Astrocyte (in vitro differentiated cells and primary cell): Measurements from ENCODE around the gene SND1. TPM values are rescaled to one million over a fixed set of nuclear protein-coding genes. Genes with fewer than 3 reads are reported as not detected.
A peak's percentile ranks its signal among the peaks of the same experiment; 100 is the strongest.

Experiments used
- DNase-seq: peaks from one replicate; pipeline ENCODE4 v3.0.0-alpha.2; 2010; ENCODE audit warnings: low read depth
- FAIRE-seq: peaks from 2 replicates; lab custom pipeline; 2011; peaks lifted over from hg19 to GRCh38; lab: Jason Lieb, UNC
- H2AFZ ChIP-seq: 2 replicates; pipeline ENCODE4 v1.6.0; 2012; ENCODE audit warnings: low read depth, low read length, inconsistent platforms
- H3K27ac ChIP-seq: 2 replicates; pipeline ENCODE4 v1.5.1; 2011; ENCODE audit warnings: low read depth, low read length, inconsistent platforms
- H3K27me3 ChIP-seq: 2 replicates; pipeline ENCODE4 v1.6.0; 2011; ENCODE audit warnings: low read length, inconsistent platforms; ENCODE audit not compliant: insufficient read depth
- H3K36me3 ChIP-seq: 2 replicates; pipeline ENCODE4 v1.5.1; 2011; ENCODE audit warnings: low read length, inconsistent platforms; ENCODE audit not compliant: insufficient read depth
- H3K4me1 ChIP-seq: 2 replicates; pipeline ENCODE4 v1.5.1; 2011; ENCODE audit warnings: low read length, inconsistent platforms; ENCODE audit not compliant: insufficient read depth
- H3K4me2 ChIP-seq: 2 replicates; pipeline ENCODE4 v1.6.0; 2012; ENCODE audit warnings: low read length, inconsistent platforms
- H3K4me3 ChIP-seq: 2 replicates; pipeline ENCODE4 v1.5.1; 2011; ENCODE audit warnings: low read depth, mild to moderate bottlenecking, low read length, inconsistent platforms; ENCODE audit not compliant: insufficient read depth
- H3K79me2 ChIP-seq: 2 replicates; pipeline ENCODE4 v1.6.0; 2012; ENCODE audit warnings: mild to moderate bottlenecking, low read length, inconsistent platforms; ENCODE audit not compliant: insufficient read depth
- H3K9ac ChIP-seq: 2 replicates; pipeline ENCODE4 v1.6.0; 2012; ENCODE audit warnings: mild to moderate bottlenecking, low read length, inconsistent platforms
- H3K9me3 ChIP-seq: 2 replicates; pipeline ENCODE4 v1.5.1; 2012; ENCODE audit warnings: low read depth, mild to moderate bottlenecking, low read length, inconsistent platforms; ENCODE audit not compliant: insufficient read depth
- H4K20me1 ChIP-seq: 2 replicates; pipeline ENCODE4 v1.6.0; 2012; ENCODE audit warnings: low read length, inconsistent platforms; ENCODE audit not compliant: insufficient read depth
- H3K27ac Mint-ChIP-seq: one replicate; pipeline ENCODE4 v1.8.0; 2021; ENCODE audit warnings: mild to moderate bottlenecking, mixed read lengths; ENCODE audit not compliant: unreplicated experiment
- H3K27me3 Mint-ChIP-seq: one replicate; pipeline ENCODE4 v1.8.0; 2021; ENCODE audit warnings: low read depth, mixed read lengths; ENCODE audit not compliant: unreplicated experiment
- H3K36me3 Mint-ChIP-seq: one replicate; pipeline ENCODE4 v1.8.0; 2021; ENCODE audit warnings: low read depth, mixed read lengths; ENCODE audit not compliant: unreplicated experiment
- H3K4me1 Mint-ChIP-seq: one replicate; pipeline ENCODE4 v1.8.0; 2021; ENCODE audit warnings: low read depth, mixed read lengths; ENCODE audit not compliant: unreplicated experiment
- H3K4me3 Mint-ChIP-seq: one replicate; pipeline ENCODE4 v1.8.0; 2021; ENCODE audit warnings: mild to moderate bottlenecking, moderate library complexity, mixed read lengths; ENCODE audit not compliant: unreplicated experiment
- H3K9me3 Mint-ChIP-seq: one replicate; pipeline ENCODE4 v1.8.0; 2021; ENCODE audit warnings: mild to moderate bottlenecking, mixed read lengths; ENCODE audit not compliant: unreplicated experiment
- EZH2 ChIP-seq: IDR thresholded peaks from 2 replicates; pipeline ENCODE4 v1.6.1; 2012; ENCODE audit warnings: mild to moderate bottlenecking, low read length, inconsistent platforms; ENCODE audit not compliant: insufficient read depth
- total RNA-seq: library from RNA; stranded (reverse); gene quantifications from 2 replicates; pipeline ENCODE4 v1.2.1, GENCODE V29; 2021
- TF ChIP-seq, protein P1 (sequence below): IDR thresholded peaks from 2 replicates; pipeline ENCODE4 v1.5.1; 2011; ENCODE audit warnings: low read depth, mild to moderate bottlenecking, inconsistent platforms, low read length, moderate library complexity; ENCODE audit not compliant: insufficient read depth

SND1 gene
- total RNA-seq, 1 donor from 2014 or later: 267 TPM

DNA sequence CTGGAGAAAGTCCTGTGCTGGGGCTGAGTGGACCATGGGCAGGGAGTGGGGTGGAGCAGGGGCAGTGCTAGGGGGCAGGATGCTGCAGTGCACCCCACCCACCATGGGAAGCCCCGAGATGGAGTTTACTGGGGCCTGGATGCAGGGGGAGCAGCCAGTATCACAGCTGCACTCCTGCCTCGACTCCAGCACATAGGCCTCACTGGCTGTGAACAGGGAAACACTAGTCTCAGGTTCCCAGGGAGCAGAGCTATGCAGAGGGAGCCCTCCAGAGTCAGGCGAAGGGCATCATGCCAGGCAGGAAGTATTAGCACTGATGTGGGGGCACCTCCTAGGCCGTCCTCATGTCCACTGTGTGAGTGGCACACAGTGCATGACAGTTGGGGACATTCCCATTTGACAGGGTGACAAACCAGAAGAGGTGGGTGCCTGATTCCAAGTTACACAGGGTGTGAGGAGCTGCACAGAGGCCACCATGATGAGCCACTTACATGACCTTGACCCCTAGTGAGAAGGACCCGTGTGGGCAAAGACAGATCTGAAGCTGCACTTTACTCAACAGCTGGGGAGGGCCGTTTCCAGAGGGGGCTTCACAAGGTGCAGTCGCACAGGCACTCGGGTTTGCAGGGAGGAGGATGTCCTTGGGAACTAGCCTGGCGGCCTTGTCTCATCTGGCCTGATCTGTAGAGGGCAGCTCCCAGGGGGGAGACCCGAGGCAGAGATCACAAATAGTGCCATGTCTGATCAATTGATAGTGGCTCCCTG is 449.1 kb downstream of the SND1 start:
- no peak for TF ChIP-seq EZH2
- TF ChIP-seq, protein P1, sequence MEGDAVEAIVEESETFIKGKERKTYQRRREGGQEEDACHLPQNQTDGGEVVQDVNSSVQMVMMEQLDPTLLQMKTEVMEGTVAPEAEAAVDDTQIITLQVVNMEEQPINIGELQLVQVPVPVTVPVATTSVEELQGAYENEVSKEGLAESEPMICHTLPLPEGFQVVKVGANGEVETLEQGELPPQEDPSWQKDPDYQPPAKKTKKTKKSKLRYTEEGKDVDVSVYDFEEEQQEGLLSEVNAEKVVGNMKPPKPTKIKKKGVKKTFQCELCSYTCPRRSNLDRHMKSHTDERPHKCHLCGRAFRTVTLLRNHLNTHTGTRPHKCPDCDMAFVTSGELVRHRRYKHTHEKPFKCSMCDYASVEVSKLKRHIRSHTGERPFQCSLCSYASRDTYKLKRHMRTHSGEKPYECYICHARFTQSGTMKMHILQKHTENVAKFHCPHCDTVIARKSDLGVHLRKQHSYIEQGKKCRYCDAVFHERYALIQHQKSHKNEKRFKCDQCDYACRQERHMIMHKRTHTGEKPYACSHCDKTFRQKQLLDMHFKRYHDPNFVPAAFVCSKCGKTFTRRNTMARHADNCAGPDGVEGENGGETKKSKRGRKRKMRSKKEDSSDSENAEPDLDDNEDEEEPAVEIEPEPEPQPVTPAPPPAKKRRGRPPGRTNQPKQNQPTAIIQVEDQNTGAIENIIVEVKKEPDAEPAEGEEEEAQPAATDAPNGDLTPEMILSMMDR: no peak
- no peak for FAIRE-seq
- Mint-ChIP-seq H3K36me3 (peaks cover 13% of the 10 kb centered on the region), H3K27ac (no peak overlapping the region), H3K27me3 (peaks cover 27% of the 10 kb centered on the region), H3K4me3 (no peak overlapping the region), H3K9me3 (no peaks in the 10 kb centered on the region), H3K4me1 (peaks cover 10% of the 10 kb centered on the region)
- Histone ChIP-seq H3K4me3 (no peak overlapping the region), H2AFZ (no peak overlapping the region), H4K20me1 (peaks cover 33% of the 10 kb centered on the region), H3K9ac (no peak overlapping the region), H3K27me3 (peaks cover 8% of the 10 kb centered on the region), H3K79me2 (no peaks in the 10 kb centered on the region), H3K4me2 (no peak overlapping the region), H3K36me3 (peaks cover under 1% of the 10 kb centered on the region), H3K4me1 (peaks cover 14% of the 10 kb centered on the region), H3K27ac (no peak overlapping the region), H3K9me3 (no peaks in the 10 kb centered on the region)
- no peak for DNase-seq

DNA sequence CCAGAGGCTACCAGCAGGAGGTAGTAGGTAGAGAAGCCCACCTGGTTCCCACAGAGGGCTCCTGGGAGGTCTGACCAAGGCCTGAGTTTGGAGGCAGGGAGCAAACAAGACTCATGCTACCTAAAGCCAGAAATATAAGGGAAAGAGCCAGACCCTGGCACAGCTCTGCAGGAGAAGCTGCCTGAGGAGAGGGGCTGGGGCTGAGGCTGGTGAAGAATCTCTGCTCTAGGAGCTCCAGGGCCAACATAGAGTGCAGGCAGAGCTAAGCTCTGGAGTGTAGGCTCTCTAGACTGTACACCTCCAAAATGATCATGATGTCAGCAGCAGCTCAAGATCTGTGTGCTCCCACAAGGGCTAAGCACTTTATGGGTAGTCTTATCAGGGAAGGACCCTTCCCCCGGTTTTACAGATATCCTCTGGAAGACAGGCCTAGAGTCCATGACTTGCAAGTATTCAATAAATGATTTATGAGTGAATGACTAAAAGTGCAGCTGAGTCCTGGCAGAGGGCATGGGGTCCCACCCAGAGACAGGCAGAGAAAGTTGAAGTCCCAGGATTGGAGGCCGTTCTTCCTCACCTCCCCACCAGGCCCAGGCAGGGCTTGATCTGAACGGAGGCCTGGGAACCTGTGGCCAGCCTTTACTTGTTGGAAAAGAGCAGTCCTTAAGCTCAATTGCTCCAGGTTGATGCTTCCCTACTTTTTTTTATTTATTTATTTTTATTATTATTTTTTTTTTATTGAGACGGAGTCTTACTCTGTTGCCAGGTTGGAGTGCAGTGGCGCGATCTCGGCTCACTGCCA is 450.7 kb downstream of the SND1 start:
- Histone ChIP-seq H4K20me1 (peaks cover 30% of the 10 kb centered on the region), H3K9ac (no peak overlapping the region), H3K9me3 (no peaks in the 10 kb centered on the region), H3K27ac (no peak overlapping the region), H3K4me3 (no peak overlapping the region), H2AFZ (no peak overlapping the region), H3K36me3 (no peaks in the 10 kb centered on the region), H3K79me2 (no peaks in the 10 kb centered on the region), H3K4me1 (peaks cover 14% of the 10 kb centered on the region), H3K4me2 (no peak overlapping the region), H3K27me3 (peaks cover 8% of the 10 kb centered on the region)
- Mint-ChIP-seq H3K27me3 (peaks cover 35% of the 10 kb centered on the region), H3K27ac (no peak overlapping the region), H3K36me3 (peaks cover 13% of the 10 kb centered on the region), H3K9me3 (no peaks in the 10 kb centered on the region), H3K4me1 (peaks cover 8% of the 10 kb centered on the region), H3K4me3 (peak overlapping the region; percentile 54)
- TF ChIP-seq, protein P1: no peak
- TF ChIP-seq EZH2: no peak
- no peak for FAIRE-seq
- DNase-seq: no peak
